ENCODE measurements around the gene GIPC2.

GIPC2 gene

GRCh38 chr1:78176448-78176847 lies 130.7 kb downstream of the GIPC2 start:
- DNase-seq (ENCODE audit: low read depth), result peak; percentile 75
- H3K4me3 ChIP-seq (ENCODE audit: low read depth, low read length), result no peak overlapping the region
- TF ChIP-seq, protein P1, sequence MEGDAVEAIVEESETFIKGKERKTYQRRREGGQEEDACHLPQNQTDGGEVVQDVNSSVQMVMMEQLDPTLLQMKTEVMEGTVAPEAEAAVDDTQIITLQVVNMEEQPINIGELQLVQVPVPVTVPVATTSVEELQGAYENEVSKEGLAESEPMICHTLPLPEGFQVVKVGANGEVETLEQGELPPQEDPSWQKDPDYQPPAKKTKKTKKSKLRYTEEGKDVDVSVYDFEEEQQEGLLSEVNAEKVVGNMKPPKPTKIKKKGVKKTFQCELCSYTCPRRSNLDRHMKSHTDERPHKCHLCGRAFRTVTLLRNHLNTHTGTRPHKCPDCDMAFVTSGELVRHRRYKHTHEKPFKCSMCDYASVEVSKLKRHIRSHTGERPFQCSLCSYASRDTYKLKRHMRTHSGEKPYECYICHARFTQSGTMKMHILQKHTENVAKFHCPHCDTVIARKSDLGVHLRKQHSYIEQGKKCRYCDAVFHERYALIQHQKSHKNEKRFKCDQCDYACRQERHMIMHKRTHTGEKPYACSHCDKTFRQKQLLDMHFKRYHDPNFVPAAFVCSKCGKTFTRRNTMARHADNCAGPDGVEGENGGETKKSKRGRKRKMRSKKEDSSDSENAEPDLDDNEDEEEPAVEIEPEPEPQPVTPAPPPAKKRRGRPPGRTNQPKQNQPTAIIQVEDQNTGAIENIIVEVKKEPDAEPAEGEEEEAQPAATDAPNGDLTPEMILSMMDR (conservative IDR thresholded peaks at IDR 0.05; ENCODE audit: low read depth, low read length), result no peak

DNA sequence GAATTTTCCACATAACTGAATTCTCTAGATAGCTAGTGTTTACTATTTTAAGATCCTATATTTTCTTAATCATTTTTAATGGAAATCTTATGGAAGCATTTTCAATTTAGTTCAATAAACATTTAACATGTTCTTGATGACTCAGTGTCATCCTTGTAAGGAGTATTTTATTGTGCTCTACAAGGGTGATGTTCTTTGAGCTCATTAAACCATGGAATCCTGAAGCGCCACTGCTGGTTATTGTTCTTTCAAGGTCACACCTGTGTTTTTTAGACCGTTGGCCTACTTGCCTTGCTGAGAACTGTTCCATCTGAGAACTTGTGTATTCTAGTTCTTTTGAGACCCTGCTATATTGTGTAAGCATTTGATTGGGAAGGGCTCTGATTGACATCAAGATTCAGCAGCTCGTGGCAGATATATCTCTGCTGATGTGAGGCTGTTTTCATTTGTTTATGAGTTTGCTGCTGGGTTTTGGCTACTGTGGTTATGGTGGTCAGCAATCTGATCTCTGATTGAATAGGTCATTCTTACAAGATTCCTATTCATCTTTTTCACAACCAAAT lies 132.0 kb downstream of the GIPC2 start:
- H3K4me3 ChIP-seq (ENCODE audit: low read depth, low read length), result no peak overlapping the region
- TF ChIP-seq, protein P1 (conservative IDR thresholded peaks at IDR 0.05; ENCODE audit: low read depth, low read length), result no peak
- no peak for DNase-seq (ENCODE audit: low read depth)

GRCh38 chr1:78178816-78179215 lies 133.1 kb downstream of the GIPC2 start:
- no peak for DNase-seq (ENCODE audit: low read depth)
- TF ChIP-seq, protein P1 (conservative IDR thresholded peaks at IDR 0.05; ENCODE audit: low read depth, low read length), result no peak
- no peak overlapping the region for H3K4me3 ChIP-seq (ENCODE audit: low read depth, low read length)

DNA sequence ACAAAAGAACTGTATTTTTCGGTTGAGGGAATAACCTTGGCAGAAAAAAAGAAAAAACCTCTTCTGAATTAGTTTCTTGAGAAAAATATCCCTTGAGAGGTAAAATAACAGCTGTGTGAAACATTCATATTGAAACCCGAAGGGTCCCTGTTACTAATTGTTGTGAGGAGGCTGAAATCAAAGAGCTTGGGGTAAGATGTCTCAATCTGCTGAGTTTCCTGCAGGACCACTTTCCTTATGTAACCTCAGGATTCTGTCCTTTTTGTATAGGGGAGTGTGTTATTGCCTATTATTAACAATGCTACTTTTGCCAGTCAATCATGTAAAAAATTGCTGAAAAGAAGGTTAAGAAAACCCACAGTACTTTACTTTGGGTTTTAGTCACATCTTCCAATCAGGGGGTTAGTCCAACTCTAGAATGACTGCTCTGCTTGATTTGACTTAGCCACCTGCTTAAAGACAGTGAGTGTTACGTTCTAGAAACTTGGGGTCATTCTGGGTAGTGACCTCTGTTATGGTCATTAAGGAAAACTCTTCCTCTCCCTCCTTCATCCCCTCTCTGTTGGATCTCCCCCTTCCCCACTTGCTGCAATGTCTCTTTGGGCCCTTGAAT lies 138.8 kb downstream of the GIPC2 start:
- no peak overlapping the region for H3K4me3 ChIP-seq (ENCODE audit: low read depth, low read length)
- TF ChIP-seq, protein P1 (conservative IDR thresholded peaks at IDR 0.05; ENCODE audit: low read depth, low read length), result no peak
- DNase-seq (ENCODE audit: low read depth), result no peak
